Breast epithelium (tissue), 3 donors: Measurements from ENCODE around the gene LPCAT2.
A peak's percentile ranks its signal among the peaks of the same experiment; 100 is the strongest.

Experiments
- POLR2A ChIP-seq: fragments of 450-650 bp; IDR thresholded peaks from one replicate; pipeline ENCODE4 v1.6.1; 2016; ENCODE audit warnings: antibody characterized with exemption, mild to moderate bottlenecking, moderate library complexity
- POLR2AphosphoS5 ChIP-seq, 3 donors: sonication (generic); formaldehyde crosslinking; IDR thresholded peaks; one replicate each; pipeline ENCODE4 v1.6.1; 2017; ENCODE audit warnings: antibody characterized with exemption in 3 of 3
- TF ChIP-seq, protein P1 (sequence below), 3 donors: fragments of 450-650 bp; IDR thresholded peaks; one replicate each; pipeline ENCODE4 v1.5.1; 2016 to 2017; ENCODE audit warnings: antibody characterized with exemption in 3 of 3, mild to moderate bottlenecking in 3 of 3, moderate library complexity in 3 of 3

GRCh38 chr16:55502801-55503366 is 6.0 kb upstream of the LPCAT2 start:
- TF ChIP-seq, protein P1, sequence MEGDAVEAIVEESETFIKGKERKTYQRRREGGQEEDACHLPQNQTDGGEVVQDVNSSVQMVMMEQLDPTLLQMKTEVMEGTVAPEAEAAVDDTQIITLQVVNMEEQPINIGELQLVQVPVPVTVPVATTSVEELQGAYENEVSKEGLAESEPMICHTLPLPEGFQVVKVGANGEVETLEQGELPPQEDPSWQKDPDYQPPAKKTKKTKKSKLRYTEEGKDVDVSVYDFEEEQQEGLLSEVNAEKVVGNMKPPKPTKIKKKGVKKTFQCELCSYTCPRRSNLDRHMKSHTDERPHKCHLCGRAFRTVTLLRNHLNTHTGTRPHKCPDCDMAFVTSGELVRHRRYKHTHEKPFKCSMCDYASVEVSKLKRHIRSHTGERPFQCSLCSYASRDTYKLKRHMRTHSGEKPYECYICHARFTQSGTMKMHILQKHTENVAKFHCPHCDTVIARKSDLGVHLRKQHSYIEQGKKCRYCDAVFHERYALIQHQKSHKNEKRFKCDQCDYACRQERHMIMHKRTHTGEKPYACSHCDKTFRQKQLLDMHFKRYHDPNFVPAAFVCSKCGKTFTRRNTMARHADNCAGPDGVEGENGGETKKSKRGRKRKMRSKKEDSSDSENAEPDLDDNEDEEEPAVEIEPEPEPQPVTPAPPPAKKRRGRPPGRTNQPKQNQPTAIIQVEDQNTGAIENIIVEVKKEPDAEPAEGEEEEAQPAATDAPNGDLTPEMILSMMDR (IDR thresholded peaks at IDR 0.05), result peak in 1 of 3 donors; percentile 12
- TF ChIP-seq POLR2AphosphoS5 (IDR thresholded peaks at IDR 0.05), result peak; percentile 60 to 94 (median 62)
- no peak for TF ChIP-seq POLR2A
